Mucosa of stomach (tissue), 1 donor: ENCODE measurements around the gene SLC25A42.

Source experiments
- H3K27me3 ChIP-seq: one replicate; pipeline ENCODE4 v1.7.0; 2013; ENCODE audit warnings: mild to moderate bottlenecking, low read length; ENCODE audit not compliant: control insufficient read depth, insufficient read depth
- H3K36me3 ChIP-seq: one replicate; pipeline ENCODE4 v1.7.0; 2013; ENCODE audit warnings: low read length; ENCODE audit not compliant: control insufficient read depth, insufficient read depth
- H3K4me1 ChIP-seq: one replicate; pipeline ENCODE4 v1.7.0; 2013; ENCODE audit warnings: mild to moderate bottlenecking, low read length; ENCODE audit not compliant: control insufficient read depth, insufficient read depth
- H3K4me3 ChIP-seq: one replicate; pipeline ENCODE4 v1.7.0; 2013; ENCODE audit warnings: low read length
- H3K9ac ChIP-seq: one replicate; pipeline ENCODE4 v1.7.0; 2013; ENCODE audit warnings: mild to moderate bottlenecking, low read length, moderate library complexity
- H3K9me3 ChIP-seq: one replicate; pipeline ENCODE4 v1.7.0; 2013; ENCODE audit warnings: mild to moderate bottlenecking, low read length, moderate library complexity; ENCODE audit not compliant: control insufficient read depth
- donor health status: Pancreatic carcinoma.

The SLC25A42 gene

DNA sequence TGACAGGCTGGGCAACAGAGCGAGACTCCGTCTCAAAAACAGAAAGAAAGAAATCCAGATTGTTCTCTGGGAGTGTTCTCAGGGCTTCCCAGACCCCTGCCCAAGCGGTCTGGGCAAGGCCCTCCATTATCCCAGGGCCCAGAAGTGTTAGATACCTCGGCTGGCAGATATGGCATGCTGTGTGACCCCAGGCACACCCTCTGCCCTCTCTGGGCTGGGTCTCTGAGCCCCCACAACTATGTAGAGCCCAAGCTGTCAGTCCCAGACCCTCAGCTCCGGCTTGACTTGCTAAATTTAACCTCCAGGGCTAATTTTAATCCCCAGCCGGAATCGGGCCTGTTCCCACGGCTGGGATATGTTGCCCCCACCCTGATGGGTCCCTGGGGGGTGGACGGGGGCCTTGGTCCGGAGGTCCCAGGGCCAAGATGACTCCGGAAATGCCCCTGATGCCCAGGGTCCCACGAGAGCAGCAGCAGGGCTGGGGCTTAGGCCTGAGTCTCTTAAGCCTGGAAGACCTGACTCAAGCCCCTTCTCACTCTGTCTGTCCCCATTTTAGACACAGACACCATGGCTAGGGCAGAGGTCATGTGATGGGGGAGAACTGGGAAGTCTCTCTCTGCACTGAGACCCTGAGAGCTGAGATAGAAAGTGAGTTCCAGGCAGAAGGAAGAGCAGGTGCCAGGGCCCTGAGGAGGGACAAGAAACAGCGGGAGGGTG, 89.0 kb downstream of the SLC25A42 start:
- Histone ChIP-seq H3K4me3 (no peak overlapping the region), H3K9me3 (no peaks in the 10 kb centered on the region), H3K9ac (no peak overlapping the region), H3K4me1 (no peaks in the 10 kb centered on the region), H3K36me3 (no peaks in the 10 kb centered on the region), H3K27me3 (no peaks in the 10 kb centered on the region)

DNA sequence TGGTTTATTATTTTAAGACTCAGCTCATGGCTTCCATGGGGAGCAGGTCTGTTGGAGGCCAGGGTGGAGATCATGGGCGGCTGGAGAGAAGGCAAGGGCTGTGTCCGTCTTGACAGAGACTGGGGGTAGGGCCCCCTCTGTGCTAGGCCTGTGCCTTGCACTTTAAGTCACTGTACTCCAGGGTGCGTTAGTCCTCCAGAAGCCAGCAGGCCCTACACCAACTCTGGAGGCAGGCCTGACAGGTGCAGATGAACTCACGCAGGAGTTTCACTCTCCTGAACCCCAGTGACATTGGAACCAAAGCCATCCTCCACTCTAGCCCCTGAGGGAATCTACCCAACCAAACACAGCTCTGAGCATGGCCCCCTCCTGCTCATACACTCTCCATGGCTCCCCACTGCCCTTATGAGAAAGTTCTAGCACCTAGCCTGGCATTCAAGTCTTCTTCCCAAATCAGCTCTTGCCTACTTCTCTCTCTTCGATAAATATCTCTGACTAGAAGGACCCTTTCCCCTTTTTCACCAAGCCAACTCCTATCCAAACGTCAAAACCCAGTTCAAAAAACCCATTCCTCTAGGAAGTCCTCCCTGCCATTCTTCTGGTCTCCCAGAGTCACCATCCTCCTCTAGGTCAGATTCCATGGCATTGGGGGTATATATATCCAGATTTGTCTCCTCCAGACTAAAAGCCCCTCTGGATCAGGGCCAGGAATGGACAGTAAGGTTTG, 91.1 kb downstream of the SLC25A42 start:
- no peak overlapping the region for H3K4me3 ChIP-seq
- H3K4me1 ChIP-seq, result no peaks in the 10 kb centered on the region
- no peaks in the 10 kb centered on the region for H3K36me3 ChIP-seq
- no peaks in the 10 kb centered on the region for H3K9me3 ChIP-seq
- no peaks in the 10 kb centered on the region for H3K27me3 ChIP-seq
- no peak overlapping the region for H3K9ac ChIP-seq

DNA sequence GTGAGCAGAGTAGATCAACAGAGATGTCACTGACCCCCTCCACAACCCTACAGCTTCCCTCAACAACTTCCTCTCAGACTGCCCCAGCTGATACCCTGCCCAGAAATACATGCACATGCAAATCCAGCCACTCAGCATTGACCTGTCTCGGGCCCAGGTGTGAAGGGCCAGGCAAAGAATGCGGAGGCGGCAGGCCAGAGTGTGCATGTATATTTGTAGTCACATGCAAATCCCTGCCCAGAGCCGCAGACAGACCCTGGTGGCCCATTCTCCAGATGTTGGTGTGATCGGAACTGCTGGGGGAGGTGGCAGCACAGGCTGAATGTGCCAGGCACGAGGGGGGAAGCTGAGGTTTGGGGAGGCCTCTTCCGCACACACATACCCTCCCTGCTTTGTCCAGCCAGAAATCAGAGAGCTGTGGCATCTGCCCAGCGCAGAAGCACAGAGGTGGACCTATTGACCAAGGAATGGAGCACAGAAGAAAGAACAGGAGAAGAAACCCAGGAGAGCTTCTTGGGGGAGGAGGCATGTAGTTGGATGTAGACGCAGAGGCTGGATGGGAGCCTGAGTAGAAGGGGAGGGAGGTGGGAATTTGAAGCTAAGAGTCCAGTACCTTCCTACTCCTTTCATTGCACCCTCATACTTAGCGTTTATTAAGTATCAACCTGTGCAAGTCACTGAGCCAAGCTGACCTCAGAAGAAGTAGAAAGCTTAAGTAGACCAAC, 91.9 kb downstream of the SLC25A42 start:
- H3K9me3 ChIP-seq, result no peaks in the 10 kb centered on the region
- no peak overlapping the region for H3K9ac ChIP-seq
- H3K4me3 ChIP-seq, result no peak overlapping the region
- H3K4me1 ChIP-seq, result no peaks in the 10 kb centered on the region
- H3K36me3 ChIP-seq, result no peaks in the 10 kb centered on the region
- H3K27me3 ChIP-seq, result no peaks in the 10 kb centered on the region

DNA sequence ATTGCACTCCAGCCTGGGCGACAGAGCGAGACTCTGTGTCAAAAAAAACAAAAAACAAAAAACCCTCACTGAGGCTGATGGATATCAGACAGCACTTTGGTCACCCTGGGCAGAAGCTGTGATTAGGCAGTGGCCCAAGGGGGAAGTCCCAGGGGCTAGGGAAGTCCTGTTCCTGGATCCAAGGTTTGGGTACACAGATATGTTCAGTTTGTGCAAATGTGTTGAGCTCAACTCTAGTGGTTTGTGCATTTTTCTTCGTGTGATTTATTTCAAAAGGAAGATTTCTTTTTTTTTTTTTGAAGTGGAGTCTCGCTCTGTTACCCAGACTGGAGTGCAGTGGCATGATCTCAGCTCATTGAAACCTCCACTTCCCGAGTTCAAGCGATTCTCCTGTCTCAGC, 94.0 kb downstream of the SLC25A42 start:
- H3K36me3 ChIP-seq, result no peaks in the 10 kb centered on the region
- H3K4me3 ChIP-seq, result no peak overlapping the region
- H3K9ac ChIP-seq, result no peak overlapping the region
- no peaks in the 10 kb centered on the region for H3K4me1 ChIP-seq
- no peaks in the 10 kb centered on the region for H3K9me3 ChIP-seq
- no peaks in the 10 kb centered on the region for H3K27me3 ChIP-seq

DNA sequence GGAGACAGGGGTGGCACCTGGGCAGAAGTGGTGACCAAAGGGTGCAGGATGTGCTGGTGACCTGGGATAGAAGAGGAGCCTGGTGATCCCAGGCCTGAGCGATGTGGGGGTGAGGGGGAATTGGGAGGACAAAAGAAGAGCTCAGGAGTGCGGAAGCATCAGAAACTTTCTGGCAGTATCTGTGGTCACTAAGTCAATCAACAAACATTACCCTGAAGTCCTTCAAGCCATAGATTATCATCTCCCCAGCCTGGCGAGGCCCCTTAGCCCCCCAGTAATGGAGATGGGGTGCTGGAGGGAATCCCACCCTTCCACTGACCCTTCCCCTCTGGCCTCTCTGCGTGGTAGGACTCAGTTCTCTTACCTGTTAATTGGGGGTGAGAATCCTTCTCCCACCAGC, 95.7 kb downstream of the SLC25A42 start:
- Histone ChIP-seq H3K27me3 (no peaks in the 10 kb centered on the region), H3K9me3 (no peaks in the 10 kb centered on the region), H3K9ac (no peak overlapping the region)

DNA sequence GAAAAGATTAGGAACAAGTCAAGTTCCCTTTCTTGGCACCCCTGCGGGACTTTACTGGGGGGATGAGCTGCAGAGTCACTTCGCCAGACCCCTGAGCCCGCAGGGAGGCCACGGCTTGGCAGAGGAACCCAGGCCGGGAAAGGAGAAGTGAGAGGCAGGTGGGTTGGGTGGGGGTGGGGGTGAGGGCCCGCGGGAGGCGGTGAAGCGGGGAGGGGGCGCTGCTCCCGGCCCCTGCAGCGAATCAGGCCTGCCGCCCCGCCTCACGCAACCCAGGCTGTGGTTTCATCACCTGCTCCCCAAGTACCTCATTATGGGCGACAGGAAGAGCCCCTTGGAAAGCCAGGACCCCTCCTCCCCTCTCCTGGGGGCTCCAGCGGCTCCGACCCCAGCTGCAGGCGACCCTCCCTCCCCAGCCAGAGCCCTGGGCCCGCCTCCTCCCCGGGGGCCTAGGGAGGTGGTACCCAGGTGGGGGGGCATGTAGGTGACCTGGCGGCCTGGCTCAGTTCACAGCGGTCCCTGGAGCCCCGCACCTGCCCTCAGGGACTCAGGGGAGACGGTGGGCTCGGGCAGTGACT, 96.8 kb downstream of the SLC25A42 start:
- Histone ChIP-seq H3K27me3 (no peaks in the 10 kb centered on the region), H3K36me3 (no peaks in the 10 kb centered on the region), H3K4me1 (no peaks in the 10 kb centered on the region), H3K9me3 (no peaks in the 10 kb centered on the region), H3K9ac (no peak overlapping the region), H3K4me3 (no peak overlapping the region)

More for the DNA sequence above, 95.7 kb downstream of the SLC25A42 start:
- no peaks in the 10 kb centered on the region for H3K4me1 ChIP-seq
- no peak overlapping the region for H3K4me3 ChIP-seq
- H3K36me3 ChIP-seq, result no peaks in the 10 kb centered on the region

DNA sequence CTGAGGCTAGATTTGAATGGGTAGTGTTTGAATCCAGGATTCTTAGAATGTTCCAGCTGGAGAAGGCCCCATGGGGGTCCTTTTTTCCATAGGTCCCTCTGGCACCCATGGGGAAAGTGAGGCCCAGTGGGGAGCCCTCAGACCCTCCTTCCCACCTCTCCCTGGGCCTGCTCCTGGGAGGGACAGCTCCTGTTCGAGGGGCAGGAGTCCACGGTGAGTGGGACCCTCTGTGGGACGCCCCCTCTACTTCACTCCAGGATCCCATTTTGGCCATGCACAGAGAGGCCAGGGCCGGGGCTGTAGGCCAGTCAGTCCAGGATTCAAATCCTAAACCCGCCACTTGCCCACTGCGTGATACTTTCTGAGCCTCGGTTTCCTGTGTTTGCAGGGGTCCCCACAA, 98.7 kb downstream of the SLC25A42 start:
- H3K27me3 ChIP-seq, result no peaks in the 10 kb centered on the region
- no peak overlapping the region for H3K9ac ChIP-seq
- H3K4me1 ChIP-seq, result no peaks in the 10 kb centered on the region
- no peak overlapping the region for H3K4me3 ChIP-seq
- no peaks in the 10 kb centered on the region for H3K9me3 ChIP-seq
- no peaks in the 10 kb centered on the region for H3K36me3 ChIP-seq
